Measurements from ENCODE around the gene GDNF.

DNA sequence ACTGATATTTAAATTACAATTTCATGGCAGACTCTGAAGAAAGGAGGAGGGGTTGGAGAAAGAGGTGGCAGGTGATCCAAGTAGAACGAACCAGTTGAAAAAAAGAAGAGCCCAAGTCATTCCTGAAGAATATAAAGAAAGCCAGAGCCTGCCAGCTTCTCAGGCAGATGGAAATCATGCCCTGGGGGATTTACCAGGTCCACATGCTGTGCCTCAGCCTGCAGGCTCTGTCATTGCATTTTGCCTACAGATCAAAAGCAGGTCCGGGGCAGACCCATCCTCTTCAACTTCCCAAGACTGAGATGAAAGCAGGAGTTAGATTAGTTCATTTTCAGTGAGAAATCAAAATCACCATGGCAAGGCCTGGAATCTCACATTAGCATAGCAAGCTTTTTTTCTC lies 48.5 kb downstream of the GDNF start:
- TF ChIP-seq POLR2A (IDR thresholded peaks at IDR 0.05; ENCODE audit: low read length) (no peak), GATA1 (IDR thresholded peaks at IDR 0.05; ENCODE audit: low read depth, low read length) (no peak)
